Gastroesophageal sphincter (tissue), 3 donors: Measurements from ENCODE around the gene CADM1.

Experiments used
- CTCF ChIP-seq, 4 experiments: fragments of 200-600 bp in 2 of 4; fragments of 450-650 bp in 2 of 4; sonication (generic) in 1 of 4; IDR thresholded peaks; one replicate each; pipeline ENCODE4 v1.5.1; 2017 to 2019; ENCODE audit warnings: antibody characterized with exemption in 4 of 4, mild to moderate bottlenecking in 2 of 4, moderate library complexity in 2 of 4
- EP300 ChIP-seq: sonication (generic); formaldehyde crosslinking; IDR thresholded peaks from one replicate; pipeline ENCODE4 v1.6.1; 2017; ENCODE audit warnings: antibody characterized with exemption, mild to moderate bottlenecking
- POLR2A ChIP-seq, 2 donors: fragments of 450-650 bp; IDR thresholded peaks; one replicate each; pipeline ENCODE4 v1.6.1; 2017; ENCODE audit warnings: antibody characterized with exemption in 2 of 2, mild to moderate bottlenecking in 2 of 2, moderate library complexity in 1 of 2
- POLR2AphosphoS5 ChIP-seq: sonication (generic); formaldehyde crosslinking; IDR thresholded peaks from one replicate; pipeline ENCODE4 v1.6.1; 2017; ENCODE audit warnings: antibody characterized with exemption

GRCh38 chr11:115126515-115127208 lies 377.6 kb downstream of the CADM1 start:
- TF ChIP-seq CTCF (IDR thresholded peaks at IDR 0.05) (no peak), POLR2AphosphoS5 (no peak), POLR2A (IDR thresholded peaks at IDR 0.05) (no peak), EP300 (no peak)
